GM19397 (cell line): ENCODE measurements around the gene BSN.

ENCODE experiments used
- ATAC-seq: cut with Tn5 transposase; IDR thresholded peaks from one replicate; pipeline ENCODE4 v1.9.1; 2021; ENCODE audit warnings: mild to moderate bottlenecking, moderate library complexity; ENCODE audit not compliant: unreplicated experiment

Gene BSN, protein sequence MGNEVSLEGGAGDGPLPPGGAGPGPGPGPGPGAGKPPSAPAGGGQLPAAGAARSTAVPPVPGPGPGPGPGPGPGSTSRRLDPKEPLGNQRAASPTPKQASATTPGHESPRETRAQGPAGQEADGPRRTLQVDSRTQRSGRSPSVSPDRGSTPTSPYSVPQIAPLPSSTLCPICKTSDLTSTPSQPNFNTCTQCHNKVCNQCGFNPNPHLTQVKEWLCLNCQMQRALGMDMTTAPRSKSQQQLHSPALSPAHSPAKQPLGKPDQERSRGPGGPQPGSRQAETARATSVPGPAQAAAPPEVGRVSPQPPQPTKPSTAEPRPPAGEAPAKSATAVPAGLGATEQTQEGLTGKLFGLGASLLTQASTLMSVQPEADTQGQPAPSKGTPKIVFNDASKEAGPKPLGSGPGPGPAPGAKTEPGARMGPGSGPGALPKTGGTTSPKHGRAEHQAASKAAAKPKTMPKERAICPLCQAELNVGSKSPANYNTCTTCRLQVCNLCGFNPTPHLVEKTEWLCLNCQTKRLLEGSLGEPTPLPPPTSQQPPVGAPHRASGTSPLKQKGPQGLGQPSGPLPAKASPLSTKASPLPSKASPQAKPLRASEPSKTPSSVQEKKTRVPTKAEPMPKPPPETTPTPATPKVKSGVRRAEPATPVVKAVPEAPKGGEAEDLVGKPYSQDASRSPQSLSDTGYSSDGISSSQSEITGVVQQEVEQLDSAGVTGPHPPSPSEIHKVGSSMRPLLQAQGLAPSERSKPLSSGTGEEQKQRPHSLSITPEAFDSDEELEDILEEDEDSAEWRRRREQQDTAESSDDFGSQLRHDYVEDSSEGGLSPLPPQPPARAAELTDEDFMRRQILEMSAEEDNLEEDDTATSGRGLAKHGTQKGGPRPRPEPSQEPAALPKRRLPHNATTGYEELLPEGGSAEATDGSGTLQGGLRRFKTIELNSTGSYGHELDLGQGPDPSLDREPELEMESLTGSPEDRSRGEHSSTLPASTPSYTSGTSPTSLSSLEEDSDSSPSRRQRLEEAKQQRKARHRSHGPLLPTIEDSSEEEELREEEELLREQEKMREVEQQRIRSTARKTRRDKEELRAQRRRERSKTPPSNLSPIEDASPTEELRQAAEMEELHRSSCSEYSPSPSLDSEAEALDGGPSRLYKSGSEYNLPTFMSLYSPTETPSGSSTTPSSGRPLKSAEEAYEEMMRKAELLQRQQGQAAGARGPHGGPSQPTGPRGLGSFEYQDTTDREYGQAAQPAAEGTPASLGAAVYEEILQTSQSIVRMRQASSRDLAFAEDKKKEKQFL (N-terminal part only)

DNA sequence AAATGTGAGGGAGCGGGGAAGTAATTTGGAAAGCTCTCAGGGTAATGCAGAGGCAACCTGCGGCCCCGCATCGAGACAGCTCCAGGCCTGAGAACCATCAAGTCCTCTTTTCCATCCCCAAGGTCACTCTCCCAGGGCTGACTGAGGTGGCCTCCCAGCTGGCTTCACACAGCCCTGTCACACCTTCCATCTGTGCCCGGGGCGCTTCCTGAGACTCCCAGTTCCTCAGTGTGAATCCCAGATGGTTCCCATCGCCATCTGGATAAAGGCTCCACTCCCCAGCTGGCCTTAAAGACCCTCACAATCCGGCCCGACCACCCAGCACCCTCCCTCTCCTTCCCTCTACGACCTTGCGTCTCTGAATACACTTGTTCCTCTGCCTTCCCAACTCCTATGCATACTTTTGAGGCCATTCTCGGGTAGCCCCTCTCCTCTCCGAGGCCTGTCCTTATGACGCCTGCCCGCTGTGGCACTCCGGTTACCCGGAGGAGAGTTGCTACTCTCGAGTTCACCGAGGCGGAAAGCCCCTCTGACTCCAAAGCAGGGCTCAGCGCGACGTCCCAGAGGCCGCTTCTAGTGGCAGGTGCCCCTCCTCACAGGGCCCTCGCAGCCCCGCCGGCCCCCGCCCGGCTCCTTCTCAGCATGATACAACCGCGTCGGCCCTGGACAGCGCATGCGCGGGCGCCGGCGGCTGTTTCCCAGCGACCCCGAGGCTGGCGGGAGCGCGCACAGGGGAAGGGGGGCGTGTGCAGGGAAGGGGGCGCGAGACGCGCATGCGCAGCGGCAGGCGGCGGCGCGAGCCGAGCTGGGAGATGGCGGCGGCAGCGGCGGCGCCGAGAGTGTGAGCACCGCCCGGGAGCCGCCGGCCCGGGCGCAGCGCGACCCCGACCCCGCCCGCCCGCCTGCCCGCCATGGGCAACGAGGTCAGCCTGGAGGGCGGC is at the start of gene BSN:
BSN (plus strand) TSS at position 786 of the 941 bp plus-strand sequence; CDS start at position 912, 126 bp downstream.
- peak; percentile 89 for ATAC-seq

DNA sequence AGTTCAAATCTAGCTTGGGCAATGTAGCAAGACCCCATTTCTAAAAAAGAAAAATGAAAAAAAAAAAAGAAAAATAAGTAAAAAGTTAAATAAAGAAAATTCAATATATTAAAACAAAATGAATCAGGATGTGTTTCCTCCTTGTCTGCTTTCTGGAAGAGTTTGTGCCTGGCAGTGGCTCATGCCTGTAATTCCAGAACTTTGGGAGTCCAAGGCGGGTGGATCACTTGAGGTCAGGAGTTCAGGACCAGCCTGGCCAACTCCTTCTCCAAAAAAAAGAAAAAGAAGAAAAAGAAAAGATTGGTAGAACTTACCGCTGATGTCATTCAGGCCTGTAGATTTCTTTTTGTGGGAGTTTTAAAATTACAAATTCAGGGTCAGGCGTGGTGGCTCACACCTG is 47.4 kb upstream of the BSN start:
- no peak for ATAC-seq

DNA sequence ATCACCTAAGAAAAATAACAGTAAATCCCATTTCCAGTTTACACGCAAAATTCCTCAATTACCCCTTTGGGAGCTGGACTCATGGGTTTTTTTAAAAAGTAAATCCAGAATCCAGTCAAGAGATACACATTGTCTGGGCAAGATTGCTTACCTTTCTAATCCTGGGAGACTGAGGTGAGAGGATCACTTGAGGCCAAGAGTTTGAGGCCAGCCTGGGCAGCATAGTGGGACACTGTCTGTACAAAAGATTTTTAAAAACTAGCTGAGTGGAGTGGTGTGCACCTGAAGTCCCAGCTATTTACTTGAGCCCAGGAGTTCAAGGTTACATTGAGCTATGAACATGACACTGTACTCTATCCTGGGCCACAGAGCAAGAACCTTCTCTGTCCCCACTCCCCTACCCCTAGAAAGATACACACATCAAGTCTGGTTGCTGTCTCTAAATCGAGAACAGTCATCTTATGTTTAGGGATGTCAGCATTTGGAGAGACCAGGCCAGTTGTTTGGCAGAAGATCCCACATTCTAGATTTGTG is 45.2 kb upstream of the BSN start:
- ATAC-seq = no peak

DNA sequence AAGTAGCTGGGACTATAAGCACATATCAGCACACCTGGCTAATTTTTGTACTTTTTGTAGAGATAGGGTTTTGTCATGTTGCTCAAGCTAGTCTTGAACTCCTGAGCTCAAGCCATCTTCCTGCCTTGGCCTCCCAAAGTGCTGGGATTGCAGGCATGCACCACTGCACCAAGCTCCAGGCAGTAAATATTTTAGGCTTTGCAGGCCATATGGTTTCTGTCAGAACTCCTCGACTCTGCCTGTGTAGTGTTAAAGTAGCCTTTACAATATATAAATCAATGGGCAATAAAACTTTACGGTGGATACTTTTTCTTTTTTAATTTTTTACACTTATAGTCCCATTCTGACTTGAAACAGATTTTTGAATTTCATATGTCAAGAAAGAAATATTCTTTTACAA is 42.6 kb upstream of the BSN start:
- no peak for ATAC-seq

DNA sequence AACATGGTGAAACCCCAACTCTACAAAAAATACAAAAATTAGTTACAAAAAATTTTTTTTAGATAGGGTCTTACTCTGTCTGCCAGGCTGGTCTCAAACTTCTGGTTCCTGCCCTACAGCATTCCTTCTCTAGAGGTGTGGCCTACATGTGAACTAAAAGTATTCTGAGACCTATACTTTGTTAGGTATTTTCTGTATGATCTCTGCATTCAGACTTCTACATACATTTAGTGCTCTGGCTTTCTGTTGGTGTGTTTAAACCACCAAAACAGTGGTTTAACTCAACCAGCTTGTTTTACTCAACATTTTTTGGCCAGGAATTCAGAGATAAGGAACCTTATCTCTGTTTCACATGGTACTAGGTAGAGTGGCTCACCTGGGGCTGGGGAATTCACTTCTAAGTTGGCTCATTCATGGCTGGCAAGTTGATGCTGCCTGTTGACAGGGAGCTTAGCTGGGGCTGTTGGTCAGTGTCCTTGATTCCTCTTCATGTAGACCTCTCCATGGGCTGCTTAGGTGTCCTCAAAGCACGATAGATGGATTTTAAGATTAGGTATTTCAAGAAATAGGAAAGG is 41.4 kb upstream of the BSN start:
- no peak for ATAC-seq

DNA sequence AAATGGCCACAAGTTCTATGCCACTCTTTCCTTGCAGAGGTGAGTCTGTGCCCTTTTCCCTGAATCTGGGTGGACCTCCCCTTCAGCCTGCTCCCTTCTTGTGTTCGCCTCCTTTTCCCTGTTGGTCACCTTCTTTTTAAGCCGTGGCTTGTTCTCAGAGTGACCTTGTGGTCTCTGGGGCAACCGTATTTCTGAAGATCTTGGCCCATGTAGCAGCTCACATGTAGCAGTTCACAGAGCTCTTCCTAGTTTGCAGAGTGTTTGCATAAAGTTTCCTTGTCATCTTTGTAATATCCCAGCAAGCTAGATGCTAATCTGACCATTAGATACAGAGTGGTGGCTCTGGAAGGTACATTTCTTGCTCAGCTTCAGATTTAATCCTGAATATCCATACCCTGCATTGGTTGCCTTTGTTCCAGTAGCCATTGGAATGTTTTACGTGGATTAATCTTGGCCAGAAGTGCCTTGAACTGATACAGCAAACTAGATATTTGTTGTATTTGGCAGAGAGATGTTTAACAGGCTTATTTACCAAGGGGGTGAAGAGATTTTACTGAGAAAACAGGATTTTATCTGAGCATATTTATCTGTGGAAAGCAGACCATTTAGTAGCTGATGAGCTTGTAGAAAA is 40.7 kb upstream of the BSN start:
- no peak for ATAC-seq

DNA sequence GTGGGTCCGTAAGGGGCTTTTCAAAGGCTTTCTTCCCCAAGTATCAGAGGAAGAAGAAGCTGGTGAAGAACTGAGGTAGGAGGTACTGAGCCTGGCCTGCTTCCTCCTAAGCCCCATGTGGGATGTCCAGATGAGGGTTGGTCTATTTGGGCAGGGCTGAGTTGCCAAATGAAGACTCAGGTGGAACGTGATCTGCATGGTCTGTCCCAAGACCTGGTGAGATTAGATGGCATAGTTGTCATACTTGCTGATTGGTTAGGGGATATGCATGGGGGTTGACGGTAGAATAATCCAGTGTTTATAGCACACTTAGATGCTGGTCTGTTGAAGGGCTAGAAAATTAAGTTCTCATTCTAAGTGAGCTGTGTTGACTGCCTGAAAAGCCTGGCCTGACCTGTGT is 36.3 kb upstream of the BSN start:
- no peak for ATAC-seq

DNA sequence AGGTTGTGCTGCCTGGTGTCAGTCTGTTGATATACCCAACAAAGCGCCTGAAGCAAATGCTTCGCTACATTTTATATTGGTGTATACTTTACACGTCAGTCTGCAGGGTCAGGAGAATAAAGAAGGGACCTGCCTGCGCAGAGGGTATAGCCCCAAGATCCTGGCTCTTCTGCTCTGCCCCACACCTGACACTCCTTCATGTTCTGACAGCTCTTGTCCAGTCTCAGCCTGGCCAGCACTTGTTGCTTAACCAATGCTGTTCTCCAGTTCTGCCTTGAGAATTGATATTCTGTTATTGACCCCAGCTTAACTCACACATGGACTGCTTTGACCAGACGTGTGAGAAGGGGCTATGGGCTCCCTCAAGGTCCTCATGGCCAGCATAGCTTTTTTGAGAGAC is 35.8 kb upstream of the BSN start:
- ATAC-seq = no peak

DNA sequence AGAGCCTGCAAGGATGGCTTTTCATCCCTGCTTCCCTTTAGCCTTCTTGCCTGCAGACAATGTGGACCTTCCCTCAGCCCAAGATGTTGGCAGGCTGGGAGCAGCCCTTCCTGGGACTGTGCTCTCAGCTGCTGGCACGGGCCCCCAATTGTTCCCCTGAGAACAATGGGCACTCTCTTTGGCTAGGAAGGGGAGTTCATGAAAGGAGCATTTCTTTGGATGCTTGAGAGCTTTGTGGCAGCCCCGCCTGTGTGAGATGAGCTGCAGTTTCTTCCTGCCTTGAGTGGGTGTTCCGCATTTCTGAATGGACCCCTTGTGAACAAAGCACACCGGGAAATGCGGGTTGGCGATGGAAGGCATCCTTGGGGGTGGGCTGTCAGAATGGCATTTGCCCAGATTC is 35.0 kb upstream of the BSN start:
- no peak for ATAC-seq

DNA sequence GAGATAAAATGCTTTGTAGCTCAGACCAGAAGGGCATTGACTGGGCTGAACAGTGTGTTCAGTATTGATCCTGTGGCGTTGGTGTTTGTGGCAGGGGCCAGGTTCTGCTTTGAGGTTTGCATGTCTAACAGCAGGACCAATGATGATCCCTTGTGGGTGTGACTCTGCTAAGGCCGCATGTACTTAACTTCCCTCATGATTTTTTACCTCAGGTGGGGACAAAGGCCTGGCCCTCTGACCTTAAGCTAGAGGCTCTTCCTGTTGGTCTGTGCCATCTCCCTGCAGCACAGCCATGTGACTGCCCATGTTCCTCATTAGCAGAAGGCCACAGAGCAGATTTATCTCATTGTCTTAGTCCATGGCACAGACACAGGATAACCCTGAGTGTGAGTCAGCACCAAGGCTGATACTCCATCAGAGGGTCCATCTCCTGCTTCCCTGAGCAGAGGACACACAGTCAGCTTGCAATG is 34.3 kb upstream of the BSN start:
- no peak for ATAC-seq

DNA sequence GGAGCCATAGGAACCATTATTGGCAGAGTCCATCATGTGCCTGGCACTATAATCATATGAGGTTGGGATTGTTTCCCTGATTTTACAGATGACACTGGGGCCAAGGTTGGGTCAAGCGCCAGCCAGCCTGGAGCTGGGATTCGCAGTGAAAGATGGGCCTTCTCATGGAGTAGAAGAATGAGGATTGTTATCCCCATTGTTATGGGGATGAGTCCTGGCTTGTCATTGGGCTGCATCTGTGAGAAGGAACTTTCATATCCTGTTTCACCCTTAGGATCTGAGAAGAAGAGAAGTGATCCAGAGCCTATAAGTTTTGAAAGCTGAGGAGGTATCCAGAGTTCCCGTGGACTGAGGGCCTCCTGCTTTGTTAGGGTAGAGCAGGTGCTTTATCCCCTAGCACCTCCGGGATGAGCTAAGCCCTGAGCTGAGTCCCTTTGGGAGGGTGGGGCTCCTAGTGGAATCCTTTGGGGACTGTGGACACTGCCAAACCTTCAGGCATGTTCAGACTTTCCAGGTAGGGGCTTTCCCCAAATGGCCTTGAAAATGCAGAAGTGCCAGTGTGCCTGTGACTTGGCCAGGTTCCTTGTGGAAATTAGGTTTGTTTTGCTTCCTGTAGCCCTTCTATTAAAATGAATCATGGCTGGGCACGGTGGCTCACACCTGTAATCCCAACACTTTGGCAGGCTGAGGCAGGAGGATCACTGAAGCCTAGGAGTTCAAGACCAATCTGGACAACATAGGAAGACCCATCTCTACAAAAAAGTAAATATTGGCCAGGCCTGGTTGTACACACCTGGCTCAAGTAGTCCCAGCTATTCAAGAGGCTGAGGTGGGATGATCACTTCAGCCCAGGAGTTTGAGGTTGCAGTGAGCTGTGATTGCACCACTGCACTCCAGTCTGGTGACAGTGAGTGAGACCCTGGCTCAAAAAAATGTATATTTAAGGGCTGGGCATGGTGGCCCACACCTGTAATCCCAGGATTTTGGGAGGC is 30.2 kb upstream of the BSN start:
- no peak for ATAC-seq

DNA sequence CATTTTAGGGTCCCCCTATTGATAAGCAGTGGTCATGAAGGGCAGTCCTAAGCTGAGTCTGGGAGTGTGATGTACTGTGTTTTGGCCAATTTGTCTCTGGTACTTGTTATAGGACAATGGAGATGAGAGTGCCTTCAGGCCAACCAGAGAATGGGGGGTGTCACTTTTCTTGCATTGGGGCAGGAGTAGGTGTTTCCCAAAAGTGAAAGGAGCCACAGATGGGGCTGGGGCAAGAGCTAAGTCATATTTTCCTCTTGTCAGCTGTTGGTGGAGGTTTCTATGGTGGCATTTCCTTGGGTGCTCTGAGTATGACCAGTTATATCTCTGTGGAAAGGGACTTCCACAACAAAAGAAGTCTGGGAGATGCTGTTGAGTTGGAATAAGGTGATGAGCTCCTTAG is 24.7 kb upstream of the BSN start:
- no peak for ATAC-seq

DNA sequence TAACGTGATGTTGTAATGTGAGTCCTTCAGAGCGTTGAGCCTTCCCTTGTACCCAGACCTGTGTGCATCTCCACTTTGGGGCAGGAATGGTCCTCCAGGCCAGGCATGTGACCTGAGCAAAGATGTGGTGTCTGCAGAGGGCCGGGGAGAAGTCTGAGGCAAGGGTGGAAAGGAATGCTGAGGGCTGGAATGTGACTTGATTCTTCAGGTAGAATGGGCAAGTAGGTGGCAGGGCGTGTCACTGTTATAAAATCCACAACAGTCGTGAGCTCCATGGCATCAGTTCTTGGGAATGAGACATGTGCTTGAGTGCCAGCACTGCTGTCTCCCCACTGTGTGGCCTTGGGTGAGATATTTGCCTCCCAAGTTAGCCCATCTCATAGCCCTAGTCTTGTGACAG is 24.0 kb upstream of the BSN start:
- ATAC-seq = no peak

DNA sequence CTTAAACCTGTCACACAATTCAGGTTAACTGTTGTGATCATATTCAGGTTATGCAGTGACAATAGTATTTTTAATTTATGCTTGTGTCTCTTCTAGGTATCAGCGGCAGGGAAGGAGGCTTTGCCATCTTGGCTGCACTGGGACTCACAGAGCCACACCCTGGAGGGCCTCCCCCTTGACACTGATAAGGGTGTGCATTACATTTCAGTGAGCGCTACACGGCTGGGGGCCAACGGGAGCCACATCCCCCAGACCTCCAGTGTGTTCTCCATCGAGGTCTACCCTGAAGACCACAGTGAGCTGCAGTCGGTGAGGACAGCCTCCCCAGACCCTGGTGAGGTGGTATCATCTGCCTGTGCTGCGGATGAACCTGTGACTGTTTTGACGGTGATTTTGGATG is 23.6 kb upstream of the BSN start:
- no peak for ATAC-seq

DNA sequence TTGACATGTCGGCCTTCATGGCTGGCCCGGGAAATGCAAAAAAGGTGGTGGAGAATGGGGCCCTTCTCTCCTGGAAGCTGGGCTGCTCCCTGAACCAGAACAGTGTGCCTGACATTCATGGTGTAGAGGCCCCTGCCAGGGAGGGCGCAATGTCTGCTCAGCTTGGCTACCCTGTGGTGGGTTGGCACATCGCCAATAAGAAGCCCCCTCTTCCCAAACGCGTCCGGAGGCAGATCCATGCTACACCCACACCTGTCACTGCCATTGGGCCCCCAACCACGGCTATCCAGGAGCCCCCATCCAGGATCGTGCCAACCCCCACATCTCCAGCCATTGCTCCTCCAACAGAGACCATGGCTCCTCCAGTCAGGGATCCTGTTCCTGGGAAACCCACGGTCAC is 23.1 kb upstream of the BSN start:
- no peak for ATAC-seq

DNA sequence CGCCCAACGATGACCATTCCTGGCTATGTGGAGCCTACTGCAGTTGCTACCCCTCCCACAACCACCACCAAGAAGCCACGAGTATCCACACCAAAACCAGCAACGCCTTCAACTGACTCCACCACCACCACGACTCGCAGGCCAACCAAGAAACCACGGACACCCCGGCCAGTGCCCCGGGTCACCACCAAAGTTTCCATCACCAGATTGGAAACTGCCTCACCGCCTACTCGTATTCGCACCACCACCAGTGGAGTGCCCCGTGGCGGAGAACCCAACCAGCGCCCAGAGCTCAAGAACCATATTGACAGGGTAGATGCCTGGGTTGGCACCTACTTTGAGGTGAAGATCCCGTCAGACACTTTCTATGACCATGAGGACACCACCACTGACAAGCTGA is 22.6 kb upstream of the BSN start:
- ATAC-seq = no peak

DNA sequence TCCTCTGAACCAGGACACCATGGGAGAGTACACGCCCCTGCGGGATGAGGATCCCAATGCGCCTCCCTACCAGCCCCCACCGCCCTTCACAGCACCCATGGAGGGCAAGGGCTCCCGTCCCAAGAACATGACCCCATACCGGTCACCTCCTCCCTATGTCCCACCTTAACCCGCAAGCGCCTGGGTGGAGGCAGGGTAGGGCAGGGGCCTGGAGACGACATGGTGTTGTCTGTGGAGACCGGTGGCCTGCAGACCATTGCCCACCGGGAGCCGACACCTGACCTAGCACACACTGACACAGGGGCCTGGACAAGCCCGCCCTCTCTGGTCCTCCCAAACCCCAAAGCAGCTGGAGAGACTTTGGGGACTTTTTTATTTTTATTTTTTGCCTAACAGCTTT is 21.2 kb upstream of the BSN start:
- ATAC-seq = no peak
